Choroid plexus epithelial cell (primary cell): Measurements from ENCODE around the gene DDAH1.

ENCODE experiments used
- DNase-seq: peaks from one replicate; pipeline ENCODE4 v3.0.0-alpha.2; 2010; ENCODE audit warnings: low read depth
- H3K4me3 ChIP-seq: 2 replicates; pipeline ENCODE4 v1.5.1; 2011; ENCODE audit warnings: low read depth, mild to moderate bottlenecking, control low read depth, low read length, moderate library complexity
- CTCF ChIP-seq: conservative IDR thresholded peaks from 2 replicates; pipeline ENCODE4 v1.5.1; 2011; ENCODE audit warnings: low read depth, mild to moderate bottlenecking, control low read depth, inconsistent platforms, low read length, moderate library complexity

Gene DDAH1

DNA sequence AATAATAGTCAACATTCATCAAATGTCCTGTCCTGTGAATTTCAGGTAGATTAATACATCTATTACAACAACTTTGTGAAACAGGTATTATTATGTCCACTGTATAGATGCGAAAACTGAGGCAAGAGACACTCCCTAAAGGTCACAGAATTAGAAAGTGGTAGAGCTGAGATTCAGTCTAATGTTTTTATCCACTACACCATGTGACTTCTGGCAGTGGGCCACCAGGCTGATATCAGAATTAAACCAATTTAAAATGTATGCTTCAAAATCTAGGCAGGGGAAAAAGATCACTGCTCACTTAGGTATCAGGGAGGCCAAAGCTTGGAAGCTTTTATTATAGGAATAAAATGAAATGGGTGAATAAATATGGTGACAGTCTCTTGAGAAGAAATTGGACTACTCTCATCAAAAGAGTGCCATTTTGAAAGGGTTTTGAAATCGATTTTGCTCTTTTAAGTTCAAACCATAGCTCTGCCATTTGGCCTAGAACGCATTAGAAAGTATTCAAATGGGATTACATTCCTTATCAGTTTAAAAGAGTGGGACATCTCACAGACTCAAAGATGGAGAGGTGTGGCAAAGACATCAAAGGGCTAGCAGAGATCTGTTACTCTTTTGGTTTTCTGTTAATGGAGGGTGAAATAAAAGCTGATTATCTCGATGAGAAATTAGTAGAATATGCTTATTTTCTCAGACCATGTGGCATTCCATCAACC is 1.9 kb downstream of the DDAH1 start:
- TF ChIP-seq CTCF = no peak
- H3K4me3 ChIP-seq = no peak overlapping the region
- DNase-seq = no peak

DNA sequence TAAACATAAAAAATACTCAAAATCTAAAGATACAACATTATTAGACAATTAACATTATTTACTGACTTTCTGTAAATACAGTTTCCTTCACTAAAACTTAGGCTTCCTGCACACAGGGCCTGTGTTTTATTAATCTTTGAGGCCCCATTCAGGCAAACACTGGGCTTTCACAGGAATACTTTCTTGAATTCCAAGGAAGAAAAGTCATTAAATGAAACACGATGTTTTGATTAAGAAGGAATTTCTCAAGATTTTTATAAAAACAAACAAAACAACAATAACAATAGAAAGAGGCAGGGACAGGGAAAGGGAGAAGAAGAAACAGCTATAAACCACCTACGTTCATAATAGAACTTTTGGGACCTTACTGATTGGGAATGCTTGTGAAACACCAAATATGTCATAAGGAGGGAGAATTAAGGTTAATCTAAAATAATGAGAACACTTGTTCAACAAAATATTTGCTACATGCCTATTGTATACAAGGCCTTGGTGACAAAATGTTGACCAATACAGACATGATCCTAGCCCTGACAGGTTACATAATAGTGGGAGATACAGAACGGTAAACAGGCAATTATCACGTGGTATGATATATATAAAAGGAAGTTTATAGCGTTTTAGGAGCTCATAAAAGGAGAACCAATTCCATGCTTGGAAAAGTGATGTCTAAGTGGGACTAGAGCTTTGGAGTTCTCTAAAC is 3.6 kb downstream of the DDAH1 start:
- H3K4me3 ChIP-seq = no peak overlapping the region
- no peak for DNase-seq
- TF ChIP-seq CTCF = no peak

DNA sequence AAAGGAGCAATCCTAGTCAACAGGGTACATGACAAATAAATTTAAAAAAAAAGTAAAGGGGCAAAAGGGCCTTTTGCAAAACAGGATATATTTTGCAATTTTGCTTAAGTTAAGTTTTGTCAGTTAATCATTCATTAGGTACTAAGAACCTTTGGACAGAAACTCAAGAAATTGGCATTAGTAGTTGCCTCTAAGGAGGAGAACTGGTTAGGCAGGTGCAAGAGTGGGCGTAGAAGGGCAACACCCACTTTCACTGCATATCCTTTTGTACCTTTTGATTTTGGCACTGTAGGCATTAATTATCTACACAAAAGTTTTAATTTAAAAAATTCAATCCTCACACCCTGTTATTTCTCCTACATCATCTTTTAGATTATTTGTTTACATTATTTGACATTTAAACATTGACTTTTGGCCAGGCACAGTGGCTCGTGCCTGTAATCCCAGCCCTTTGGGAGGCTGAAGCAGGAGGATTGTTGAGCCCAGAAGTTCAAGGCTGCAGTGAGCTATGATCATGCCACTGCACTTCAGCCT is 4.3 kb downstream of the DDAH1 start:
- DNase-seq = no peak
- no peak overlapping the region for H3K4me3 ChIP-seq
- no peak for TF ChIP-seq CTCF

DNA sequence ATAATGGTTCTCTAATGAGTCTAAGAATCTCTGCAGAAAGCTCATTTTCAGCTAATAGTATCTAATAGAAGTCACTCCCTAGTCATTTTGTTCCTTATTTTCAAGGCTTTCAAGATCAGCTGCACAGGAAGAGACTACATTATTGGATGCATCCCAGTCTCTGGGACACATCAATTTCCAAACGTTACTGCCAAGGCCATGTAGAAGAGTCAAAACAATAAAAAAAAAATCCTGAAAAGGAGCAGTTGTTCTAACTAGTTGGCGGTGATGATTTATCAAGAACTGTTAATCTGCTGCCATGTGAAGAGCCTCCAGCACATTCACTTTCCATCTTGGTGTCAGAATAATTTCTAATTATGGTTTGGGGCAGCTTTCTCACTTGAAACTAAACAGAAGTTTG is 5.7 kb downstream of the DDAH1 start:
- TF ChIP-seq CTCF = no peak
- no peak for DNase-seq

GRCh38 chr1:85454214-85454613 is 10.7 kb downstream of the DDAH1 start:
- DNase-seq = no peak
- H3K4me3 ChIP-seq = no peak overlapping the region
- TF ChIP-seq CTCF = no peak

More for the DNA sequence above, 5.7 kb downstream of the DDAH1 start:
- no peak overlapping the region for H3K4me3 ChIP-seq

GRCh38 chr1:85453640-85454194 is 11.2 kb downstream of the DDAH1 start:
- no peak for TF ChIP-seq CTCF
- no peak overlapping the region for H3K4me3 ChIP-seq
- DNase-seq = no peak
